H54 (cell line): Measurements from ENCODE around the gene PIWIL1.

Experiments used
- DNase-seq: peaks from one replicate; pipeline ENCODE4 v3.0.0; 2011; ENCODE audit warnings: low spot score, mixed read lengths; ENCODE audit not compliant: insufficient read length
- FAIRE-seq: peaks from 3 replicates; lab custom pipeline; 2011; peaks lifted over from hg19 to GRCh38; lab: Jason Lieb, UNC
- POLR2A ChIP-seq: IDR thresholded peaks from 2 replicates; pipeline ENCODE4 v1.6.1; 2011; ENCODE audit warnings: low read depth, mild to moderate bottlenecking, low read length

PIWIL1 gene

DNA sequence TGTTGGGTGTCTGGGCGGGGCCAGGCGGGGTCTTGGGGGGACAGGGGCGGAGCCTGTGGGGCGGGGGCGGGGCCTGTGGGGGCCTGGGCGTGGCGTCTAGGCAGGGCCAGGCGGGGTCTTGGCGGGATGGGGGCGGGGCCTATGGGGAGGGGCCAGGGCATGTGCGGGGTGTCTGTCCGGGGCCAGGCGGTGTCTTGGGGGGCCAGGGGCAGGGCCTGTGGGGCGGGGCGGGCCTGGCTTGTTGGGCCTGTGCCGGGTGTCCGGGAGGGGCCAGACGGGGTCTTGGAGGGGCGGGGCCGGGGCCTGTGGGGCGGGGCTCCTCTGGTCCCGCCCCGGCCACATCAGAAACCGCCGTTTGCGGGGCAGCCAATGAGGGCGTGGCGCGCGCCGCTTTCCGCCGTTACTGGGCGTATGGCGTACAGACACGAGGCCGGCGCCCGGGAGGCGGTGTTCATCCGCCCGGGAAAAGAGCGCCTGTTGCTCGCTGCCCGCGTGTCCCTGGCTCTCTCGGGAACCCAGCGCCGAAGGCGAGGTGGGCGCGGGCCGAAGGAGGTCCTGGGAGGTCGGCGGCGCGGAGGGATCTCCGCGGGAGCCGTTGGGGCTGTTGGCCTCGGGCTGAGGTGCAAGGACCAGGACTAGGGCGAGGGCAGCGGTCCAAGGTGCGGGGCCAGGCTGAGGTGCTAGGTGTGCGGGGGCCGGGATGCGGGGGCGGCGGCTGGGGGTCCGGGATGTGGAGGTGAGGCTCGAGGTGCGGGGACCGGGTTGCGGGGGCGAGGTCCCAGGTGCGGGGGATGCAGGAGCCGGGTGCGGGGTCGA, at the start of gene PIWIL1:
Gene PIWIL1, plus strand, starts transcription at position 400 of the 816 bp plus-strand sequence. CDS start 4,705 bp downstream, outside the sequence.
- FAIRE-seq = no peak
- no peak for DNase-seq
- TF ChIP-seq POLR2A = no peak

DNA sequence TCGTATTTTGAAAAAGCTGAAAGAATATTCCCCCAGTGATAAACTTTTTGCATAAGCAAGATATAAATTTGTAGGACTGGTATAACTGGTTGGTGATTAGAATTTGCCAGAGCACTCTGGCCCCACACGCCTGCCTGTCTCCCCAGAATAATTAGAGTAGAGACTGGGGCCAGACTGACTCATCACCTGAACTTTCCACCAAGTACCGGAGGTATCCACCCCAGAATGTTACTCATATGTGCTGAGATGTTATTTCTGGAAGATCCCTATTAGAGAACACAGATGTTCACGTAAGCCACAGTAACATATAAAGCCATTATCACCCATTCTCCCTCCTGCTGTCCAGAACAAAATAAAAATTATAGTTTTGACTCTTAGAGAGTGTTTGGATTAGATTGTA, 49.5 kb upstream of the PIWIL1 start:
- TF ChIP-seq POLR2A = no peak
- DNase-seq (no peak), FAIRE-seq (no peak)

DNA sequence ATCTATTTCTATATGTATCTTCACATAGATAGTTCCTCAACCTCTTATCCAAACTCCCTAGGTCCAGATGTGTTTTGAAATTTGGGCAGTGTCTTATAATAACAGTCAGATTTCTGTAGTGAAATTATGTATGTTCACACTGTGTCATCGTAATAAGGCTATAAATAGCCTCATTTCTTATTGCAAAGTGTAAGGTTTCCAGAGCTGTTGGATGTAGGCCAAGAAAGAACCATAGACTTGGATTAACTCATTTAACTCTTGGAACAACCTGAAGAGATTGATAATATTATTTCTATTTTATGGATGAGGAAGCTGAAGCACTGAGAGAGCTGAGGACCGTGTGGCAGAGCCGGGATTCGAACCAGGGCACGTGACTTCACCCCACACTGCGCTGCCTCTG, 49.0 kb upstream of the PIWIL1 start:
- no peak for FAIRE-seq
- TF ChIP-seq POLR2A = no peak
- DNase-seq = no peak

DNA sequence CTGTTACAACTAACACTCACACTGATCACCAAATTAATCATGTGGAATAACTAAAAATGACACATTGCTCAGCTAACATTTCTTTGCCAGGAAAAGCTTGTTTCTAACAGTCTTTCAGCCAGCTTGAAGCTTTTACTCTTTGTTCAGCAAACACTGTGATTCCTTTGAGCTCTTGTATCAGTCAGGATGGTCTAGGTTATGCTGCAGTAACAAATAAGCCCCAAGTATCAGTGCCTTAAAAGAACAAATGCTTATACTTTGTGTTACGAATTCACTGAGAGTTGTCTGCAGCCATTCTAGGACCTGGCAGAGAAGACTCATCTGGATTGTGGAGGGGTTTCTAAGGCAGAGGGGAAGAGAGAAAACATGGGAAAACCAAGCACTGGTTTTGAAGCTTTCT, 47.6 kb upstream of the PIWIL1 start:
- DNase-seq (no peak), FAIRE-seq (no peak)

DNA sequence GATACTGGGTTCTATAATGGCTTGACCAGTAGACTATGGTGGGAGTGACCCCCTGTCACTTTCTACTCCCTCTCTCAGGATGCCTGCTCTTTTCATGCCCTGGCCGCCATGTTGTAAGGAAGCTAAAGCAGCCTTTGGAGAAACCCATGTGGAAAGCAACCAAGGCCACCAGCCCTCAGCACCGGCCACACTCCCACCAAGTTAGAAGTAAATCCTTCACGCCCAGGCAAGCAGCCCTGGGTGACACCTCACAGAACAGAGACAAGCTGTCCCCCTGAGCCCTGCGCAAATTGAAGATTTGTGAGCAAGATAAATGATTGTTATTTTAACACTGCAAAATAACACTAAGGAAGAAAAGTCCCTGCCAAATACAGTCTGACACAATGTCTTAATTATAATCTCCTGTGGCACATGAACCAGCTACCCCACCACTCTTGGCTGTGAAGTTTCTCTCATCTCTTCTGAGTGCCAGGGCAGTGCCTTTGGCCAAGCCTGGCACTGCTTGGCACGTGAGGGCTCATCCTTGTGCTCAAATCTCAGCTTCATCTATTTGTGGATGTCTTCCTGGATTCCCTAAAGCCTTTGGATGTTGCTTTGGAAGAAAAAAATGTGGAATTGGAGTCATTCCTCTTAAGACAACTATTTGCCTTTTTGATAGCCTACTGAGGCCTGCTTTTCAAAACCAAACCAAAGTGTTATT, 39.2 kb upstream of the PIWIL1 start:
- DNase-seq (no peak), FAIRE-seq (no peak)
- TF ChIP-seq POLR2A = no peak

More for the DNA sequence above, 47.6 kb upstream of the PIWIL1 start:
- no peak for TF ChIP-seq POLR2A

DNA sequence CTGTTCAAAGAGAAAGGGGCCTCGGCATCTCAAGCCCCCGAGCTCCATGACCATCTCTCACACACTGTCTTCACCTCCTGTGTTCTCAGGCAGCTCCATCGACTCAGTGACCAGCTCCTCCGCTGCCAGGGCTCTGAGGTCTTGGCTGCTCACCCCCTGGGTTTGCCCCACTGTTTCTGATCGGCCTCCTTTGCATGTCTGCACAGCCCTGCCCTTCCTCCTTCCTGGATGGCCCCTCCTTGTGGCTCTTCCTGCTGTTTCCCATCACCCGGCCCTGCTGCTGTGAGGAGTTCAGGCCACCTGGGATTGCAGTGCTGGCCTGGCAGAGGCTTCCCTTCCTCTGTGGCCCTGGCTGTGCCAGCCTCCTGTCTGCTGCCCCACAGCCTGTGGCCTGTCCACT, 38.1 kb upstream of the PIWIL1 start:
- DNase-seq (no peak), FAIRE-seq (no peak)
- no peak for TF ChIP-seq POLR2A

DNA sequence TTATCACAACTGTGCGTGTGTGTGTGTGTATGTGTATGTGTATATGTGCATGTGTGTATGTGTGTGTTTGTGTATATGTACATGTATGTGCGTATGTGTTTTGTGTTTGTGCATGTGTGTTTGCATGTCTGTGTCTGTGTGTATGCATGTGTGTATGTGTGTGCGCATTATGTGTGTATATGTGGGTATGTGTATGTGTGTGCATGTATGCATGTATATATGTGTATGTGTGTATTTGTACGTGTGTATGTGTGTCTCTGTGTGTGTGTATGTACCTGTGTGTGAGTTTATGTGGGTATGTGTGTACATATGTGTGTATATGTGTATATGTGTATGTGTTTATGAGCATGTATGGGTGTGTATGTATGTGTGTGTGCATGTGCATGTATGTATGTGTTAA, 37.6 kb upstream of the PIWIL1 start:
- TF ChIP-seq POLR2A = no peak
- DNase-seq = no peak
- FAIRE-seq = no peak

DNA sequence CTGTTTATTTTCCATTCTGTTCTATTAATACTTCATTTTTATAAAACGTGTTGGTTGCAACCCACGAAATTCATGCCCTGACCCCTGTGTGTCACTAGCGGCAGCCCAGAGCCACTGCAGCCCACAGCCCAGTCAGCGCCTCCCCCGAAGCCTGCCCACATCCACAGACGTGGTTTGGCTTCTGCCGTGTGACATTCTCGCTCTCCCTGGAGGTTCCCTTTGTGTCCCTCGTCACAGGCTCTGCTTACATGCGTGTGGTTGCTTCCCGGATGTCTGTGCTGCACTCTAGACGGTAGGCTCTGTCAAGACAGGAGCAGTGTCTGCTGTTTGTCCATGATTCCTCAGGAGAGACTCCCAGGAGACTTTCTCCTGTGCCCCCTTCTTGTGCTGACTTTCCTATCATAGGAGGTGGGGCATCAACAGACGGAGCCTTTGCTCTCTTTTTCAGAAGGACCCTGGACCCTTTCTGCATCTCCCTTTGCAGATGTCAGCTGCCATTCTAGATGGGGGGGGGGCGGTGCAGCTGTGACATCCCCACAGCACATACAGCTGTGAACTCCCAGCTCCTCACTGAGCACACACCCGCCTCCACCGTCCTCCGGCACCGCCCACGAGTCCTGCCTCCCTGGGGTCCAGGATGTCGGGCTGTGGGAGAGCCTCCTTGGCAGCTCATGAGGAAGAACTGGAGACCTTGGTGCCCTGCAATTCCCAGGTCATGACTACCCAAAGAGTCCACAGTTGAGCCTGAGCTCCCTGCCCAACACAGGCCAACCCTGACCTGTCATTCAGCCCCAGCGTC, 36.8 kb upstream of the PIWIL1 start:
- DNase-seq = no peak
- FAIRE-seq = no peak
- no peak for TF ChIP-seq POLR2A

DNA sequence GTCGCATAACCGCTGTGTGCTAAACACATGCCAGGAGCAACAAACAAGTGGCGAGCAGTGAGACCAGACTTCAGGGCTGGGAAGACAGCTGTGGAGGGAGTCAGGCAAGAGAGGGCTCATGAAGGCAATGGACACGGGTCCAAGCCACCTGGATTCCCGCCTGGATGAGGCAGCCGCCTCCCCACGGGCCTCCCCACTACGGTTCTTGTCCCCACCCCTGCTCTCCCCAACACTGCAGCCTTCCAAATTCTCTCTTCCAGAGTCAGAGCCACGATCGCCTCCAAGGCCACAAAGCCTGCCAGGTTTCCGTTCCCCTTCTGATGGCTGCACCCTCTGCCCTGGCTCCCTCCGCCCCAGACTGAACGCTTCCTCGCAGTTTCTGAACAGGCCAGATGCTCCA, 36.1 kb upstream of the PIWIL1 start:
- no peak for DNase-seq
- no peak for TF ChIP-seq POLR2A
- FAIRE-seq = no peak

DNA sequence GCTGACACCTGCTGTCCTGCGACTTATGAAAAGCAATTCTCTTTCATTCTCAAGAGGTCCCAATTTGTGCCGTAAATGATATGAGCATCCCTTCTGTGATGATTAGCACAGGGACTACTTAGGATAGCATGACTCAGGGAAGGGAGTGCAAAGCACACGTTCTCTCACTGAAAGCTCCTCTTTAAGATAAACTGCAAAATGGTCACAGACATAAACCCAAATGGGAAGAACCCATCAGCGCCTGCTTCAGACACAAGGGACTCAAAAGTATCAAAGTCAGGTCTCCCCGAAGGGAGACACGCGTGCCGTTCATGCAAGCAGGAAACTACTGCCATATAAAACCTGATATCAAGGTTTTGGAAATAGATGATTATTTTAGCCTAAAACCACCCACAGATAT, 33.9 kb upstream of the PIWIL1 start:
- no peak for TF ChIP-seq POLR2A
- DNase-seq (no peak), FAIRE-seq (no peak)

DNA sequence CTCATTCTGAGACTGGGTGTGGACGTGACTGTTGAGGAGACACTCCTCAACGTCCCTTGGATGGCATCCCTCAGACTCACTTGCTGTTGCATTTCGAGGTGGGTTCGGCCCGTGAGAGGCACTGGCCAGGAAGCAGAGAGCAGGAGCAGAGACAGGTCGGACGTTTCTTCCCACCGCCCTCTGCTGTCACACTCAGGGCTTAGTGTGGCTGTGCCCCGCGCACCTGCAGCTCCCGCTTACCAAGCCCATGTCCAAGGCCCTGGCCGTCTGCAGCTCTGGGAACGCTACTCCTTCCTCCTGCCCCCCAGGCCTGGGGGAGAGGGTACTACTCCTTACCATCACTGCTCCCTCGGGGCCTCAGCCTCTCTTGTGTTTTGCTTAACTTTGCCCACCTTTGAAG, 29.8 kb upstream of the PIWIL1 start:
- FAIRE-seq (no peak), DNase-seq (no peak)
- TF ChIP-seq POLR2A = no peak

DNA sequence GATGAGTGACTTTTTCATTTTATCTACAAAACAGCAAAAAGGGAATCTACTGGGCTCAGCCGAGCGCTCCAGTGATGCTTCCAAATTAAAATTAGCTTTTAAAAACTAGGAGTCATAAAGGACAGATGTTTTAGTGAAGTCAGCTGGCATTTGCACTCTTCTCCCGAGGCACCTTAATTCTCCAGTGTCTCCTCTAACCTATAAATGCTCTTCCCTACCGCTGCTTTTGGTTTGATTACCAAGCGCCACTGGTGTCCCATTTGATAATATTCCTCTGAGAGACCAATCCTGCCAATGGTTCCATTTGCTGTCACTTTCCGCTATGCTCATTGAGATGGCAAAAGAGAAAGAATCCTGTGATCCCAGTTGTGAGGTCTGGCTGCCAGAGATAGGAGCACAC, 29.3 kb upstream of the PIWIL1 start:
- FAIRE-seq (no peak), DNase-seq (no peak)
- TF ChIP-seq POLR2A = no peak

DNA sequence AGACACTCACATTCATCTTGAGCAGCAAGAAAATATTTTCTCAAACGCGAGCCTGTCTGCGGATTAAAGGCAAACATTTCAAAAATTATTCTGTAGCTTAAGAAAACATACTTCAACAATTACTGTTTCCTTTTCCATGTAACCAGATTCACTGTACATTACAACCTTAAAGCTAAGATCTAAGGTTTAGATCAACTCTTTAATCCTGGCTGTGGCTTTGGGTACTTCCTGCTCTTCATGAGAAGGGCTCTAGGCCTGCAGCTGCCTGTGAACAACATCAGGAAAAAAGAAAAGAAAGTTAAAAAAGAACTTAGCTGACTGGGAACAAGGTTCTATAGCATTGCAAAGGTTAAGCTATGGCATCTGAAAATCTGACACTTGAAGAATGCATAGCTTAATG, 21.4 kb upstream of the PIWIL1 start:
- TF ChIP-seq POLR2A = no peak
- FAIRE-seq (no peak), DNase-seq (no peak)

DNA sequence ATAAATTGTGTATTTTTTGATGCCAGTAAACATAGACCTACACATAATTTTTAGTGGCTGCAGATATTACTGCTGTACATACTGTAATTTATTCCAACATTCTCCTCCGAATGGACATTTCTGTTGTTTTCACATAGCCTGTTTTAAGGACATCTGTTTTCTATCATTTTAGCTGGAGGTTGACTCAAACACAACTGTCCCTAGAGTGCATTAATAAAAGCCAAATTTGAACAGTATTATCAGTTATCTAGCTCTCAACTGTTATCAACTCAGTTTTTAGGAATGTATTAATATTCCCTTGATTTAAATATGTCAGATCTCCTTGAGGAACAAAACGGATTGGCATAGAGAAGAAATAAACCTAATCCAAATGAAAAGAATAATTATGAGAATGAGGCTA, 17.2 kb upstream of the PIWIL1 start:
- no peak for TF ChIP-seq POLR2A
- no peak for FAIRE-seq
- no peak for DNase-seq
